Smooth muscle cell (in vitro differentiated cells): ENCODE measurements around the gene OPA3. TPM values are rescaled to one million over a fixed set of nuclear protein-coding genes. Genes with fewer than 3 reads are reported as not detected.

Experiments used
- DNase-seq: peaks from one replicate; lab custom pipeline; 2025; ENCODE audit not compliant: unreplicated experiment; lab: John Stamatoyannopoulos, UW
- H2AFZ ChIP-seq: fragments of 200-600 bp; sonication (generic); 2 replicates; pipeline ENCODE4 v1.6.0; 2016; ENCODE audit warnings: antibody characterized with exemption, low read depth, mild to moderate bottlenecking
- H3F3A ChIP-seq: fragments of 200-600 bp; sonication (generic); 2 replicates; pipeline ENCODE4 v1.6.0; 2017; ENCODE audit warnings: antibody characterized with exemption, low read depth
- H3K27ac ChIP-seq: fragments of 200-600 bp; sonication (generic); 2 replicates; pipeline ENCODE4 v1.5.1; 2016; ENCODE audit warnings: low read depth, mild to moderate bottlenecking
- H3K27me3 ChIP-seq: fragments of 200-600 bp; sonication (generic); 2 replicates; pipeline ENCODE4 v1.6.1; 2016; ENCODE audit warnings: low read depth, mild to moderate bottlenecking
- H3K36me3 ChIP-seq: fragments of 200-600 bp; sonication (generic); 2 replicates; pipeline ENCODE4 v1.5.1; 2016; ENCODE audit warnings: low read depth
- H3K4me1 ChIP-seq: fragments of 200-600 bp; sonication (generic); 2 replicates; pipeline ENCODE4 v1.5.1; 2016; ENCODE audit warnings: low read depth
- H3K4me2 ChIP-seq: fragments of 200-600 bp; sonication (generic); 2 replicates; pipeline ENCODE4 v1.6.0; 2016; ENCODE audit warnings: mild to moderate bottlenecking
- H3K4me3 ChIP-seq: fragments of 200-600 bp; sonication (generic); 2 replicates; pipeline ENCODE4 v1.5.1; 2016; ENCODE audit warnings: mild to moderate bottlenecking
- H3K79me2 ChIP-seq: fragments of 200-600 bp; sonication (generic); 2 replicates; pipeline ENCODE4 v1.6.0; 2016; ENCODE audit warnings: low read depth, mild to moderate bottlenecking
- H3K9ac ChIP-seq: fragments of 200-600 bp; sonication (generic); 2 replicates; pipeline ENCODE4 v1.6.0; 2016; ENCODE audit warnings: low read depth
- H3K9me3 ChIP-seq: fragments of 200-600 bp; sonication (generic); replicated peaks from 2 replicates; pipeline ENCODE4 v1.5.1; 2016; ENCODE audit warnings: low read depth
- H4K20me1 ChIP-seq: fragments of 200-600 bp; sonication (generic); 2 replicates; pipeline ENCODE4 v1.6.0; 2016; ENCODE audit warnings: low read depth
- CTCF ChIP-seq: fragments of 200-600 bp; sonication (generic); IDR thresholded peaks from 2 replicates; pipeline ENCODE4 v1.5.1; 2017; ENCODE audit warnings: borderline replicate concordance, mild to moderate bottlenecking, antibody characterized with exemption; ENCODE audit not compliant: insufficient read depth, poor library complexity, severe bottlenecking
- WGBS: methylation state at CpG from one replicate; pipeline ENCODE4 v1.1.7; 2016; ENCODE audit warnings: low lambda C conversion rate; 5-methylcytosine and 5-hydroxymethylcytosine counted together
- polyA plus RNA-seq: library from polyadenylated mRNA; unstranded; fragments of >200 nt; fragmentation: Nextera tagmentation; extraction: Ambion mirVana; gene quantifications from 2 replicates; pipeline ENCODE4 v1.2.1, GENCODE V29; 2016
- total RNA-seq: library from RNA; depleted of rRNA; stranded (reverse); fragments of >200 nt; gene quantifications from 2 replicates; pipeline ENCODE4 v1.2.3, GENCODE V29; 2014

The OPA3 gene
- total and polyA plus RNA-seq, 2 experiments from 2014 or later: 8.8 to 10.3 TPM

GRCh38 chr19:45547965-45548609 is 36.5 kb downstream of the OPA3 start:
- TF ChIP-seq CTCF: no peak
- Histone ChIP-seq H3K4me3 (no peak overlapping the region), H3K4me2 (no peak overlapping the region), H2AFZ (no peak overlapping the region), H3K79me2 (no peaks in the 10 kb centered on the region), H3K9me3 (no peaks in the 10 kb centered on the region), H3K27ac (no peak overlapping the region), H3K9ac (no peak overlapping the region), H3K36me3 (no peaks in the 10 kb centered on the region), H4K20me1 (peaks cover 11% of the 10 kb centered on the region), H3K27me3 (no peaks in the 10 kb centered on the region), H3K4me1 (peaks cover 4% of the 10 kb centered on the region), H3F3A (no peaks in the 10 kb centered on the region)
- 77% methylated on average over 9 of the region's 9 CpGs for WGBS
- no peak for DNase-seq

- DNase-seq: no peak
- Histone ChIP-seq H2AFZ (no peak overlapping the region), H3K9ac (no peak overlapping the region), H3K79me2 (no peaks in the 10 kb centered on the region), H3K9me3 (no peaks in the 10 kb centered on the region), H3K36me3 (no peaks in the 10 kb centered on the region), H3K27ac (no peak overlapping the region), H3F3A (no peaks in the 10 kb centered on the region), H3K4me2 (no peak overlapping the region), H3K27me3 (no peaks in the 10 kb centered on the region), H4K20me1 (peaks cover 8% of the 10 kb centered on the region), H3K4me3 (no peak overlapping the region), H3K4me1 (peaks cover 4% of the 10 kb centered on the region)
- WGBS: 94% methylated on average over 10 of the region's 10 CpGs
- no peak for TF ChIP-seq CTCF
These were observed 37.3 kb downstream of the OPA3 start for GRCh38 chr19:45547211-45547770.

GRCh38 chr19:45542234-45542668 is 42.4 kb downstream of the OPA3 start:
- Histone ChIP-seq H3K27ac (no peak overlapping the region), H2AFZ (no peak overlapping the region), H3K27me3 (no peaks in the 10 kb centered on the region), H3K4me1 (no peaks in the 10 kb centered on the region), H3K79me2 (no peaks in the 10 kb centered on the region), H3K9me3 (no peaks in the 10 kb centered on the region), H3K9ac (no peak overlapping the region), H3K4me3 (no peak overlapping the region), H3K36me3 (no peaks in the 10 kb centered on the region), H3F3A (no peaks in the 10 kb centered on the region), H4K20me1 (no peaks in the 10 kb centered on the region), H3K4me2 (no peak overlapping the region)
- 68% methylated on average over 7 of the region's 7 CpGs for WGBS
- DNase-seq: no peak
- TF ChIP-seq CTCF: no peak

GRCh38 chr19:45539459-45539858 is 45.1 kb downstream of the OPA3 start:
- H3K4me2 ChIP-seq: no peak overlapping the region
- H3K9me3 ChIP-seq: no peaks in the 10 kb centered on the region
- no peak for TF ChIP-seq CTCF
- no peak for DNase-seq
- no peaks in the 10 kb centered on the region for H3K79me2 ChIP-seq
- no peaks in the 10 kb centered on the region for H3K27me3 ChIP-seq
- H3K4me1 ChIP-seq: no peaks in the 10 kb centered on the region
- no peak overlapping the region for H3K4me3 ChIP-seq
- no peaks in the 10 kb centered on the region for H3F3A ChIP-seq
- H4K20me1 ChIP-seq: no peaks in the 10 kb centered on the region
- H3K36me3 ChIP-seq: no peaks in the 10 kb centered on the region
- H3K9ac ChIP-seq: no peak overlapping the region
- no peak overlapping the region for H3K27ac ChIP-seq
- WGBS: 97% methylated on average over 9 of the region's 9 CpGs
- no peak overlapping the region for H2AFZ ChIP-seq
